Fibroblast of pulmonary artery (primary cell): ENCODE measurements around the gene FLACC1.

Source experiments
- DNase-seq: peaks from one replicate; pipeline ENCODE4 v3.0.0-alpha.2; 2010; ENCODE audit warnings: low read depth
- H3K4me3 ChIP-seq: replicated peaks from 2 replicates; pipeline ENCODE4 v1.5.1; 2011; ENCODE audit warnings: low read depth, mild to moderate bottlenecking, control low read depth, low read length, moderate library complexity
- CTCF ChIP-seq: IDR thresholded peaks from 2 replicates; pipeline ENCODE4 v1.5.1; 2011; ENCODE audit warnings: mild to moderate bottlenecking, control low read depth, low read length, inconsistent platforms; ENCODE audit errors: missing control alignments

Gene FLACC1

GRCh38 chr2:201267278-201268030 lies 89.7 kb downstream of the FLACC1 start:
- no peak overlapping the region for H3K4me3 ChIP-seq
- no peak for DNase-seq
- no peak for TF ChIP-seq CTCF

- no peak for DNase-seq
- no peak overlapping the region for H3K4me3 ChIP-seq
- TF ChIP-seq CTCF = no peak
These were observed 90.5 kb downstream of the FLACC1 start for GRCh38 chr2:201266629-201267028.

GRCh38 chr2:201264472-201265173 lies 92.5 kb downstream of the FLACC1 start:
- DNase-seq = no peak
- no peak for TF ChIP-seq CTCF
- H3K4me3 ChIP-seq = no peak overlapping the region

- H3K4me3 ChIP-seq = no peak overlapping the region
- DNase-seq = no peak
These were observed 93.4 kb downstream of the FLACC1 start for GRCh38 chr2:201263779-201264178.

GRCh38 chr2:201262718-201263117 lies 94.4 kb downstream of the FLACC1 start:
- DNase-seq = no peak
- no peak overlapping the region for H3K4me3 ChIP-seq
- TF ChIP-seq CTCF = no peak

More at GRCh38 chr2:201263779-201264178, 93.4 kb downstream of the FLACC1 start:
- TF ChIP-seq CTCF = no peak

- H3K4me3 ChIP-seq = no peak overlapping the region
- TF ChIP-seq CTCF = no peak
- no peak for DNase-seq
These were observed 95.2 kb downstream of the FLACC1 start for GRCh38 chr2:201261906-201262305.

GRCh38 chr2:201261471-201261870 lies 95.7 kb downstream of the FLACC1 start:
- TF ChIP-seq CTCF = no peak
- no peak for DNase-seq
- H3K4me3 ChIP-seq = no peak overlapping the region
